Smooth muscle cell (in vitro differentiated cells): Measurements from ENCODE around the gene NFYA. TPM values are rescaled to one million over a fixed set of nuclear protein-coding genes. Genes with fewer than 3 reads are reported as not detected.

Experiments used
- DNase-seq: peaks from one replicate; lab custom pipeline; 2025; ENCODE audit not compliant: unreplicated experiment; lab: John Stamatoyannopoulos, UW
- H2AFZ ChIP-seq: fragments of 200-600 bp; sonication (generic); 2 replicates; pipeline ENCODE4 v1.6.0; 2016; ENCODE audit warnings: antibody characterized with exemption, low read depth, mild to moderate bottlenecking
- H3F3A ChIP-seq: fragments of 200-600 bp; sonication (generic); 2 replicates; pipeline ENCODE4 v1.6.0; 2017; ENCODE audit warnings: antibody characterized with exemption, low read depth
- H3K27ac ChIP-seq: fragments of 200-600 bp; sonication (generic); 2 replicates; pipeline ENCODE4 v1.5.1; 2016; ENCODE audit warnings: low read depth, mild to moderate bottlenecking
- H3K27me3 ChIP-seq: fragments of 200-600 bp; sonication (generic); 2 replicates; pipeline ENCODE4 v1.6.1; 2016; ENCODE audit warnings: low read depth, mild to moderate bottlenecking
- H3K36me3 ChIP-seq: fragments of 200-600 bp; sonication (generic); 2 replicates; pipeline ENCODE4 v1.5.1; 2016; ENCODE audit warnings: low read depth
- H3K4me1 ChIP-seq: fragments of 200-600 bp; sonication (generic); 2 replicates; pipeline ENCODE4 v1.5.1; 2016; ENCODE audit warnings: low read depth
- H3K4me2 ChIP-seq: fragments of 200-600 bp; sonication (generic); 2 replicates; pipeline ENCODE4 v1.6.0; 2016; ENCODE audit warnings: mild to moderate bottlenecking
- H3K4me3 ChIP-seq: fragments of 200-600 bp; sonication (generic); 2 replicates; pipeline ENCODE4 v1.5.1; 2016; ENCODE audit warnings: mild to moderate bottlenecking
- H3K79me2 ChIP-seq: fragments of 200-600 bp; sonication (generic); 2 replicates; pipeline ENCODE4 v1.6.0; 2016; ENCODE audit warnings: low read depth, mild to moderate bottlenecking
- H3K9ac ChIP-seq: fragments of 200-600 bp; sonication (generic); 2 replicates; pipeline ENCODE4 v1.6.0; 2016; ENCODE audit warnings: low read depth
- H3K9me3 ChIP-seq: fragments of 200-600 bp; sonication (generic); replicated peaks from 2 replicates; pipeline ENCODE4 v1.5.1; 2016; ENCODE audit warnings: low read depth
- H4K20me1 ChIP-seq: fragments of 200-600 bp; sonication (generic); 2 replicates; pipeline ENCODE4 v1.6.0; 2016; ENCODE audit warnings: low read depth
- WGBS: methylation state at CpG from one replicate; pipeline ENCODE4 v1.1.7; 2016; ENCODE audit warnings: low lambda C conversion rate; 5-methylcytosine and 5-hydroxymethylcytosine counted together
- polyA plus RNA-seq: library from polyadenylated mRNA; unstranded; fragments of >200 nt; fragmentation: Nextera tagmentation; extraction: Ambion mirVana; gene quantifications from 2 replicates; pipeline ENCODE4 v1.2.1, GENCODE V29; 2016
- total RNA-seq: library from RNA; depleted of rRNA; stranded (reverse); fragments of >200 nt; gene quantifications from 2 replicates; pipeline ENCODE4 v1.2.3, GENCODE V29; 2014
- TF ChIP-seq, protein P1 (sequence below): fragments of 200-600 bp; sonication (generic); IDR thresholded peaks from 2 replicates; pipeline ENCODE4 v1.5.1; 2017; ENCODE audit warnings: borderline replicate concordance, mild to moderate bottlenecking, antibody characterized with exemption; ENCODE audit not compliant: insufficient read depth, poor library complexity, severe bottlenecking

Gene NFYA
- total and polyA plus RNA-seq, 2 experiments from 2014 or later = 22.4 to 40.2 TPM

- peaks cover 95% of the 10 kb centered on the region for H4K20me1 ChIP-seq
- H3K4me3 ChIP-seq = no peak overlapping the region
- no peak overlapping the region for H3K4me2 ChIP-seq
- H3K9ac ChIP-seq = no peak overlapping the region
- H3K9me3 ChIP-seq = no peaks in the 10 kb centered on the region
- no peaks in the 10 kb centered on the region for H3K27me3 ChIP-seq
- peaks cover 96% of the 10 kb centered on the region for H3K79me2 ChIP-seq
- no peak for DNase-seq
- TF ChIP-seq, protein P1, sequence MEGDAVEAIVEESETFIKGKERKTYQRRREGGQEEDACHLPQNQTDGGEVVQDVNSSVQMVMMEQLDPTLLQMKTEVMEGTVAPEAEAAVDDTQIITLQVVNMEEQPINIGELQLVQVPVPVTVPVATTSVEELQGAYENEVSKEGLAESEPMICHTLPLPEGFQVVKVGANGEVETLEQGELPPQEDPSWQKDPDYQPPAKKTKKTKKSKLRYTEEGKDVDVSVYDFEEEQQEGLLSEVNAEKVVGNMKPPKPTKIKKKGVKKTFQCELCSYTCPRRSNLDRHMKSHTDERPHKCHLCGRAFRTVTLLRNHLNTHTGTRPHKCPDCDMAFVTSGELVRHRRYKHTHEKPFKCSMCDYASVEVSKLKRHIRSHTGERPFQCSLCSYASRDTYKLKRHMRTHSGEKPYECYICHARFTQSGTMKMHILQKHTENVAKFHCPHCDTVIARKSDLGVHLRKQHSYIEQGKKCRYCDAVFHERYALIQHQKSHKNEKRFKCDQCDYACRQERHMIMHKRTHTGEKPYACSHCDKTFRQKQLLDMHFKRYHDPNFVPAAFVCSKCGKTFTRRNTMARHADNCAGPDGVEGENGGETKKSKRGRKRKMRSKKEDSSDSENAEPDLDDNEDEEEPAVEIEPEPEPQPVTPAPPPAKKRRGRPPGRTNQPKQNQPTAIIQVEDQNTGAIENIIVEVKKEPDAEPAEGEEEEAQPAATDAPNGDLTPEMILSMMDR = no peak
- H3K36me3 ChIP-seq = peaks cover 12% of the 10 kb centered on the region
- 95% methylated on average over 3 of the region's 3 CpGs for WGBS
- H3K4me1 ChIP-seq = peaks cover 29% of the 10 kb centered on the region
- no peak overlapping the region for H2AFZ ChIP-seq
- no peak overlapping the region for H3K27ac ChIP-seq
- H3F3A ChIP-seq = no peaks in the 10 kb centered on the region
These were observed 5.3 kb downstream of the NFYA start for GRCh38 chr6:41078101-41078500.

DNA sequence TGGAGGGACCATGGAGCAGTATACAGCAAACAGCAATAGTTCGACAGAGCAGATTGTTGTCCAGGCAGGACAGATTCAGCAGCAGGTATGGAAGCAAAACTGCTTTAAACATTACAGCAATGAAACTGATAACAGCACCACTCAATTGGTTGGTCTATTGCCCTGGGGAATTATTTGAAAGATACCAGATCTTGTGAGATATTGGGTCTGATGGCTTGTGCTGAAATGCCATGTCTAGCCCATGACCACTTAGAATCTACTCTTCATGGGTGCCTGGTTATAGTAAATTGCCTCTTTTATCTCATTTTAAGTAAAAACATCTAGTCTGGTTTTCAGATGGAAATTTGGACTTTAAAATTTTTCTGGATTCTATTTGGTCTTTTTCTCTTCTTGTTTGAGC, 6.3 kb downstream of the NFYA start:
- H3K4me3 ChIP-seq = no peak overlapping the region
- WGBS = 97% methylated on average over 1 of the region's 1 CpG
- H3K9me3 ChIP-seq = no peaks in the 10 kb centered on the region
- peaks cover 28% of the 10 kb centered on the region for H3K4me1 ChIP-seq
- DNase-seq = no peak
- H3K9ac ChIP-seq = no peak overlapping the region
- TF ChIP-seq, protein P1 = no peak
- peaks cover 98% of the 10 kb centered on the region for H3K79me2 ChIP-seq
- H3K4me2 ChIP-seq = no peak overlapping the region
- no peak overlapping the region for H2AFZ ChIP-seq
- no peaks in the 10 kb centered on the region for H3K27me3 ChIP-seq
- peaks cover 7% of the 10 kb centered on the region for H3F3A ChIP-seq
- peaks cover 20% of the 10 kb centered on the region for H3K36me3 ChIP-seq
- no peak overlapping the region for H3K27ac ChIP-seq
- H4K20me1 ChIP-seq = peaks cover 100% of the 10 kb centered on the region

DNA sequence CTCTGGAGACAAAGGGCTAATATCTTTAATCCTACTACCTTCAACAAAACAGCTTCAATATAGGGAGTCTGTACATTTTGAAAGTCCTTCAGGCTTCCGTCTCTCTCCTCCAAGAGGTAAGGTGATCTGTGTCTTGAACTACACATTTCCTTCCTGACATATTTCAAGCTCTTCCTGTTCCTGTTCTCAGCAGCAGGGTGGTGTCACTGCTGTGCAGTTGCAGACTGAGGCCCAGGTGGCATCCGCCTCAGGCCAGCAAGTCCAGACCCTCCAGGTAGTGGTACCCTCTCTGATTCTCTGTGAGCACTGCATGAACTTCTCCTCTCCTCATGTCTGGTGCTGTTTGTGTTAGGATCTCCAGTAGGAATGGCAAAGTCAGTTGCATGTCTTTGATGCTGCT, 7.8 kb downstream of the NFYA start:
- Histone ChIP-seq H4K20me1 (peaks cover 100% of the 10 kb centered on the region), H3K4me1 (peaks cover 12% of the 10 kb centered on the region), H3K9me3 (no peaks in the 10 kb centered on the region), H2AFZ (no peak overlapping the region), H3K27ac (no peak overlapping the region), H3K36me3 (peaks cover 31% of the 10 kb centered on the region), H3K4me3 (no peak overlapping the region), H3F3A (peaks cover 8% of the 10 kb centered on the region), H3K27me3 (no peaks in the 10 kb centered on the region), H3K79me2 (peaks cover 95% of the 10 kb centered on the region), H3K9ac (no peak overlapping the region), H3K4me2 (no peak overlapping the region)
- DNase-seq = no peak
- TF ChIP-seq, protein P1 = no peak
- WGBS = 98% methylated on average over 2 of the region's 2 CpGs

GRCh38 chr6:41083072-41083471, 10.3 kb downstream of the NFYA start:
- DNase-seq = no peak
- TF ChIP-seq, protein P1 = no peak
- Histone ChIP-seq H3K36me3 (peaks cover 44% of the 10 kb centered on the region), H3K9ac (no peak overlapping the region), H4K20me1 (peaks cover 99% of the 10 kb centered on the region), H3K27ac (no peak overlapping the region), H2AFZ (no peak overlapping the region), H3K27me3 (no peaks in the 10 kb centered on the region), H3K4me2 (no peak overlapping the region), H3F3A (peaks cover 8% of the 10 kb centered on the region), H3K9me3 (no peaks in the 10 kb centered on the region), H3K79me2 (peaks cover 78% of the 10 kb centered on the region), H3K4me3 (no peak overlapping the region), H3K4me1 (no peaks in the 10 kb centered on the region)
